ENCODE data around the gene SPEG.

The SPEG gene

DNA sequence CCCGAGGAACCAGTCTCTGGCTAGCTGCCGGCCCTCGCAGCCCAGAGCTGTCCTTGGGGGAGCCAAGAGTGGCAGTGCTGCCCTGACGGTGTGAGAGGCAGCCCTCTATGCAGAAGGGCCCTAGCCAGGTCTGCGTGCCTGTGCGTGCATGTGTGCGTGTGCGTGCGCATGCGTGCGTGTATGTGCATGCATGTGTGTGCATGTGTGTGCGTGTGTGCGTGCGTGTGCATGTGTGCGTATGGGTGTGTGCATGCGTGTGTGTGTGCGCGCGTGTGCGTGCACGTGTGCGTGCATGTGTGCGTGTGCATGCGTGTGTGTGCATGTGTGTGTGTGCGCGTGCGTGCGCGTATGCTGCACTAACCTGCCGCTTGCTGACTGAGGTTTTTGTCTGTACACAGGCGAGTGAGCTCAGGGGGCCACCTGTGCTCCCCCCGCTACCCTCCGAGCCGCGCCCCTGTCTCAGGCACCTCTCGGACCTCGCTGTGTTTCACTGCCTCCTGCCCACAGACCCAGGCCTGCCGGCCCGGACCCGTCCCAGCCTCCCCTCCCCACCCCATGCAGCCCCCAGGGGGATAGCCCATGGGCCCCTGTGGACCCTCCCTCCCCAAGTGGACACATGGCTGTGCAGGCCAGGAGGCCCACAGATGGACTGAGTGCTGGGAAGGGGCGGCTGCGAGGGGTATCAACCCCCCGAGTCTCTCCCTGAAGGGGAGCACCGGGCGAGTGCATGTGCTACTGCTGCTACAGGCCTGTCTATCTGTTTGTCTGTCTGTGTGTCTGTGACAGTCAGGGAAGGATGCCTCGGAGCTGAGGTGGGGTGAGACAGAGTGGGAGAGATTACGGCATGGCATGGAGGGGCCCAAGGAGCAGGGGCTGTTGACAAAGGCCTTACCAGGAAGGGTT, 31.3 kb downstream of the SPEG start:
- no peak for DNase-seq

DNA sequence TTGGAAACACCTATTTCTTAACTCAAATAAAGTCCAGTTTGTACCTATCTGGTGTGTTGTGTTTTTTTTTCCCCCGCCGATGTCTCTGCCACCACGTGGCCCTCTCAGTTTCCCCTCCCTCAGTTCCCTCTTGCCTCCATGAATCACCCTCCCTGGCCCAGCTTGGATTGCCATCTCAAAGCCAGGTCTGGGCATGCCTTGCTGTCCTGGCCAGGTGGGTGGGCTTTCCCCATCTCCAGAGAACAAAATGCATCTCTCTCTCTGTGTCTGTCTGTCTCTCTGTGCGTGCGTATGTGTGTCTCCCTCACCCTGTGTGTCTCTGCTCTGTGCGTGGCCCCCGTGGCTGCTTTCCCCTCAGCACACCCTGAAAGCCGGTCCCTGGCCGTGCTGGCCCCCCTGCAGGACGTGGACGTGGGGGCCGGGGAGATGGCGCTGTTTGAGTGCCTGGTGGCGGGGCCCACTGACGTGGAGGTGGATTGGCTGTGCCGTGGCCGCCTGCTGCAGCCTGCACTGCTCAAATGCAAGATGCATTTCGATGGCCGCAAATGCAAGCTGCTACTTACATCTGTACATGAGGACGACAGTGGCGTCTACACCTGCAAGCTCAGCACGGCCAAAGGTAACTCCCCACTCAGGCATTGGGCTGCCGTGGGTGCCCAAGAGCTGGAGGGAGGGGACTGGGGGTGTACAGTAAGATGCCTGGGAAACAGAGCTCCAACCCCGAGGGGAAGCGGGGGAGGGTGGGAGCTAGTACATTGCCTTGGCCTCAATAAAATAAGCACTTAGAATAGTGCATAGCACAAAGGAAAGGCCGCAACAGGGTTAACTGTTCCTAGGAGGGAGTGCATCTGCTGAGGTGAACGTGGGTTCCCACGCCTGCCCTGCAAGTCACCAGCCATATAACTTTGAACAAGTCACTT, 32.4 kb downstream of the SPEG start:
- no peak for DNase-seq

DNA sequence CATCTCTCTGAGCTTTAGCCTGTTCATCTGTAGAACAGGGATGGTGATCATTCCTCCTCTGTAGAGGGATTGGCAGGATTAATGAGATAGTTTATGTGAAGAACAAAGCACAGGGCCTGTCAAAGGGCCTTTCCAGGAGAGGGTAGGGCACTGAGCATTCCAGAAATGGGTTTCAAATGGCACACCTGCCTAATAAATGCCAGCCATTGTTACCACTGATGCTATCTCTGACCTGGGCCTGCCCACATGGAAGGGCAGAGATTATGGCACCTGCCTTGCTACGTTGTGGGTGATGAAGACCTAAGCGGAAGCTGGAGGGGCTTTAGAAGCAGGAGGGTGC, 33.1 kb downstream of the SPEG start:
- no peak for DNase-seq

DNA sequence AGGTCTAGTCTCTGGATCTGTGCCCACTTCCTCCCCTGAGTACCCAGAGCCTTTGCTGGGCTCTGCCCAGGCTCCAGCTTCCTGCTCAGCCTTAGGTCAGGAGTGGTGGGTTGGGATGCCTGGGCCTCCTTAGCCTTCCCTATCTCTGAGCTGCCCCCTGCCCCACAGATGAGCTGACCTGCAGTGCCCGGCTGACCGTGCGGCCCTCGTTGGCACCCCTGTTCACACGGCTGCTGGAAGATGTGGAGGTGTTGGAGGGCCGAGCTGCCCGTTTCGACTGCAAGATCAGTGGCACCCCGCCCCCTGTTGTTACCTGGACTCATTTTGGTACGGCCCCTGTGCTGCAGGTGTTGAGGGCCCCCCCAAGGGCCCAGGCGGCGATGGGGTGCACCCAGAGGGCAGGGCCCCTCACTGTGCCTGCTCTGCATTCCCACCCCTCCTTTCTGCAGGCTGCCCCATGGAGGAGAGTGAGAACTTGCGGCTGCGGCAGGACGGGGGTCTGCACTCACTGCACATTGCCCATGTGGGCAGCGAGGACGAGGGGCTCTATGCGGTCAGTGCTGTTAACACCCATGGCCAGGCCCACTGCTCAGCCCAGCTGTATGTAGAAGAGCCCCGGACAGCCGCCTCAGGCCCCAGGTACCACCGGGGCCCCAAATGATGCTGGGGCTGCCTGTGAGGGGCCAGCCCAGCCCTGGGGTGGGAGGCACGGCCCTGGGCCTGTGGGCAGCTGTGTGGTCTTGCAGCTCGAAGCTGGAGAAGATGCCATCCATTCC, 34.0 kb downstream of the SPEG start:
- no peak for DNase-seq

DNA sequence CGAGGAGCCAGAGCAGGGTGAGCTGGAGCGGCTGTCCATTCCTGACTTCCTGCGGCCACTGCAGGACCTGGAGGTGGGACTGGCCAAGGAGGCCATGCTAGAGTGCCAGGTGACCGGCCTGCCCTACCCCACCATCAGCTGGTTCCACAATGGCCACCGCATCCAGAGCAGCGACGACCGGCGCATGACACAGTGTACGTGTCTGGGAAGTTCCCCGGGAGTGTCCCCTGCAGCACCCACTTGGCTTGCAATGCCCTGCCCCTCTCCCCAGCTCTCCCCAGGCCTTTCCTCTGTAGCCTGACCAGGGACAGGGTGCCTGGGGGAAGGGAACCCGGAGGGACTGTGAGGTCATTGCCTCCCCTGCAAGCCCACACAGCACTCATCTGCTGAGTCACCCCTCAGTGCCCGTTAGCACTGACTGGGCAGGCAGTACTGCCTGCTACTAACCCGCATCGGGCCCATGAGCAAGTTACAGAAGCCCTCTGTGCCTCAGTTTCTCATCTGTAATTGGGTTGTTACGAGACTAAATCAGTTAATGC, 34.6 kb downstream of the SPEG start:
- DNase-seq: peak; percentile 87

DNA sequence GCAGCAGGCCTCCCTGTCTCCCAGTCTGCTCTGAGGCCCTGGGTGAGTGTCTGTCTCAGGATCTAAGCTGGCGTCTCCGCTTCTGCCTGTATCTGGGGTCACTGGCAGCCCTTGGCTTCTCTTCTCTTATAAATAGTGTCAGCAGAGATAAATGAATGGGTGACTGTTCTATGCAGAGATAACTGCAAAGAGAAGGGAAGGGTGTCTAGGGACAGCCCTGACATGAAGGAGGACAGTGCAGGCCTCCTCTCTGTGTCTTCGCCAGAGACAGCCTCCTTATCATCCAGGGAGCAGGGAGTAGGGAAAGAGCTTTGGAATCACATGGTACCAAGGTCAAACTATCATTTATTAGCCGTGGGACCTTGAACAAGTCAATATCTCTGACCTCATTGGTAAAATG, 35.8 kb downstream of the SPEG start:
- DNase-seq: no peak

DNA sequence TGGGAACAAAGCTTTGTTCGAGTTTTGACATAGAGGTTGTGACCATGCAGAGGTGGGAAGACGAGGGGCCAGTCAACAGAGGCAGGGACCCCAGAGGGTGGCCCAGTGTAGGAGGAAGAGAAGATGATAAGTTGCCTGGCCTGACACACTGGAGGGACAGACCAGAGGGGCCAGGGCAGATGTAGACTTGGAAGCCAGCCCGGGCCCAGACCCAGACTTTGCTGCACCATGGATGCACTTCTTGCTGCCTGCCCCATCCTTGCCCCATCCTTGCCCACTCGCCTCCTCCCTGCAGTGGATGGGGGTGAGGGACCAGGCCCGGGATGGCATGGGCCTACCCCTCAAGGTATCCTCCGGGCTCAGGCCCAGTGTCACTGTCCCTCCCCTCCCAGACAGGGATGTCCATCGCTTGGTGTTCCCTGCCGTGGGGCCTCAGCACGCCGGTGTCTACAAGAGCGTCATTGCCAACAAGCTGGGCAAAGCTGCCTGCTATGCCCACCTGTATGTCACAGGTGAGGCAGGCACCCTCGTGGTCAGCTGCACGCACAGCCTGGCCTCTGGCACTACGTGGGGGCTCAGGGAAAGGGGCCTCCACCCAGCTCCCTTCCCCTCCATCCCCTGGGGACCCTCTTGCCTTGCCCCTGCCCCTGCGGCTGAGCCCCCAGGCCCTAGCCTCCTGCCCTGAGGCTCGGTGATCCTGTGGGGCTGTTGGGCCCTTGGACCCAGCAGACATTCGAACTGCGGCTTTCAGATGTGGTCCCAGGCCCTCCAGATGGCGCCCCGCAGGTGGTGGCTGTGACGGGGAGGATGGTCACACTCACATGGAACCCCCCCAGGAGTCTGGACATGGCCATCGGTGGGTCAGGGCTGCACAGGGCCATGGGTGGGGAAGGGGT, 37.1 kb downstream of the SPEG start:
- DNase-seq: no peak

DNA sequence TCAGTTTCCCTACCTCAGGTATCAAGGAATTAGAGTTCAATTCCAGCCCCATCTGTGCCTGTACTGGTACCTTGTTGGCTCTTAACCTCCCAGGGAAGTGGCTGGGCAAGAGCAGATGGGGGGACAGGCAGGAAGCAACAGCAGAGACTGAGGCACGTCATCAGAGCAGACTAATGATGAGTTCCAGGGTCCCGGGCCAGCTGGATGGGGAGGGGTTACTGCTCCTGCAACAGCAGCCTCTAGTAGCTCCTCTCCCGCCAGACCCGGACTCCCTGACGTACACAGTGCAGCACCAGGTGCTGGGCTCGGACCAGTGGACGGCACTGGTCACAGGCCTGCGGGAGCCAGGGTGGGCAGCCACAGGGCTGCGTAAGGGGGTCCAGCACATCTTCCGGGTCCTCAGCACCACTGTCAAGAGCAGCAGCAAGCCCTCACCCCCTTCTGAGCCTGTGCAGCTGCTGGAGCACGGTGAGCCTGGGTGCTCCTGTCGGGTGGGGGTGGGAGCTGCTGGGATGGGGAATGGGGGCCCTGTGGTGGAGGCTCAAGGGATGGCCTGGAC, 38.1 kb downstream of the SPEG start:
- no peak for DNase-seq

DNA sequence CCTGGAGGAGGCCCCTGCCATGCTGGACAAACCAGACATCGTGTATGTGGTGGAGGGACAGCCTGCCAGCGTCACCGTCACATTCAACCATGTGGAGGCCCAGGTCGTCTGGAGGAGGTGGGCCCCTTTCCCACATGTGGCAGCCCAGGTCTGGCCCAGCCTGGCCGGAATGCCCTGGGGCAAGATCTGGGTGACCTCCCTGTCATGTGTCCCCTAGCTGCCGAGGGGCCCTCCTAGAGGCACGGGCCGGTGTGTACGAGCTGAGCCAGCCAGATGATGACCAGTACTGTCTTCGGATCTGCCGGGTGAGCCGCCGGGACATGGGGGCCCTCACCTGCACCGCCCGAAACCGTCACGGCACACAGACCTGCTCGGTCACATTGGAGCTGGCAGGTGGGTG, 38.9 kb downstream of the SPEG start:
- no peak for DNase-seq

DNA sequence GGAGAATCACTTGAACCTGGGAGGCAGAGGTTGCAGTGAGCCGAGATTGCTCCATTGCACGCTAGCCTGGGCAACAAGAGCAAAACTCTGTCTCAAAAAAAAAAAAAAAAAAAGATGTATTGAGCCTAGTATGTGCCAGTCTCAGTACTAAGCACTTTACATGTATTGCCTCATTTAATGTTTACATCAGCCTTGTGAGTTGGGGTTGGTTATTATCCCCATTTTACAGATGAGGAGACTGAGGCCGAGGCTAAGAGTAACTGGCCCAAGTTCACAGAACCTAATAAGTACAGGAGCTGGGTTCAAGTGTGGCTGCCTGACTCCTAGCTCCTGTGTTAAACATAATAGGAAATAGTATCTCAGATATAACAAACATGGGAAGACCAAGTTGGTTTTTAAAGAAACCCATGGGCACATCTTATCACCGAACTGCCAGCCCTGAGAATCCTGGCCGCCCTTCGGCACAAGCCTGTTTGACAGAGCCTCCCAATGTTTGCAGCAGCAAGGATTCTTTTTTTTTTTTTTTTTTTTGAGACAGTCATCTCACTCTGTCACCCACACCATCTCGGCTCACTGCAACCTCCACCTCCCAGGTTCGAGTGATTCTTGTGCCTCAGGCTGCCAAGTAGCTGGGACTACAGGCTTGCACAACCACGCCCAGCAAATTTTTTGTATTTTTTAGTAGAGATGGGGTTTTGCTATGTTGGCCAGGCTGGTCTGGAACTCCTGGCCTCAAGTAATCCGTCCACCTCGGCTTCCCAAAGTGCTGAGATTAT, 39.8 kb downstream of the SPEG start:
- DNase-seq: no peak

DNA sequence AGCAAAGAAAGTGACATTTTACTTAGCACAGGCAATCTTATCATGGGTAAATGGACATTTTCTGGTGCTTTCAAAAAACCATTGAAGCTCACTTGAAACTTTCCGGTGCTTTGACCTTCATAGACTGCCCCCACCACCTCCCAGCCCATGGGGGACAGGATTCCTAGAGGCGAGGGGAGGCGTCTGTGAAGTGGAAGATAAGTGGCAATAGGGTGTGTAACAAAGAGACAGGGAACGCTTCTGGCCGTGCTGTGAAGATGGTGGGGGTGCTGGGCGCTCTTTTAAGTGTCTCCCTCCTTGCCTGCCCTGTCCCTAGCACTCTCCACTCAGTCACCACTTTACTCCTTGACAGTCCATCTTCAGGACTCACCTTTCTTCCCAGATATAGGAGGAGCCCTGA, 40.6 kb downstream of the SPEG start:
- DNase-seq: no peak

DNA sequence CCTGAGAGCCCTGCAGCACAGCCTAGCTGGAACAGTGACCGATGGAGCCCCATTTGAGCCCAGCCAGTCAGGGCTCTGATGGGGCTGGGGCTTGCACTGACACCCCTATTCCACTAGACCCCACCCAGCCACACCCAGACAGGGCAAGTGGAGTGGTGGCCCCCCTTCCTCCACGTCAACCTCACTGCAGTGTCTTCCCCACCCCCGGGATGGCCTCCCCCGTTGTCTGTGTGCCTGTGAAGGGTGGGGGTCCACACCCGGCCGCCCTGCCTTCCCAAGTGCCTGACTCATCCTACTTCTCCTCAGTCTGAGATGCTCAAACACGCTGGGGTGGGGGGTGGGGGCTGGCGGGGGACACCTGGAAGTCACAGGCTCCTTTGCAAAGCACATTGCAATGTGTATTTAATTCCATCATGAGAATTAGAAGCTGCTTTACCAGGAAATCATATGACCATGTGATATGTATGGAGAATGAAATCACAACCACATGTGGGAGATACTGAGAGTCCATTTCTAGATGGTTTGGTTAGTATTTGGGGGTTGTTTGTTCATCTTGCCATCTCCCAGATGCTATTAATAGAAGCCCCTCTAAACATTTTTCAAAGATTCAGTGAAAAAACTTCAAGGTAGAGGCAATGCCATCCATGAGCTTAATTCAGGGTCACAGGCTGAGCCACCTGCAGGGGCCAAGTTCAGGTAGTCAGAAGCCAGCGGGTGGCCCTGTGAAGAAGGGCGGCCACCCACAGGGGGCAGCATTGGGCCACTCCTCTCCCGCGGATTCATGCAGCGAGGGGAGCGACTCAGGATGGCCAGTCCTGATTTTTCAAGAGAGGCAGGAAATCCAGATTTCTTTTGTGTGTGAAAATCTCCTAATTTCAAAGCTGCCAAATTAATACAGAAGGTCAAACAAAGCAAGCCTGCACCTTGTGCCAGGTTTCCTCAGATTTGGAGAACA, 41.3 kb downstream of the SPEG start:
- peak; percentile 88 for DNase-seq

DNA sequence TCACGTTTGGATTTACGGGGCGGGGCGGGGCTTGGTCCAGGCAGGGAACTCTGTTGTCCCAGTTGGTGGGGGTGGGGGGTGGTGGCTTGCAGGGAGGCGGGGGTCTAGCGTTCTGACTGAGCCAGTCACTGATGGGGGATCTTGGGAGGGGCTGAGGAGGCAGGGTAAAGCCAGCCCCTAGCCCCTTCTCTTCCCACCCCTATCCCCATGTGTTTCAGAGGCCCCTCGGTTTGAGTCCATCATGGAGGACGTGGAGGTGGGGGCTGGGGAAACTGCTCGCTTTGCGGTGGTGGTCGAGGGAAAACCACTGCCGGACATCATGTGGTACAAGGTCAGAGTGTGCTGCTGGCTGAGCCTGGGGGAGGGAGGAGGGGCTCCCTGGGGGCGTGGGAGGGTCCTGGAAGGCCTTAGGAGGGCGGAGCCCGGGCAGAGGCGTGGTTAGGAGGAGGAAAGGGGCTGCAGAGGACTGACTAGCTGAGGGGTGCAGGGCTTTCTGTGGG, 42.1 kb downstream of the SPEG start:
- DNase-seq: peak; percentile 83

DNA sequence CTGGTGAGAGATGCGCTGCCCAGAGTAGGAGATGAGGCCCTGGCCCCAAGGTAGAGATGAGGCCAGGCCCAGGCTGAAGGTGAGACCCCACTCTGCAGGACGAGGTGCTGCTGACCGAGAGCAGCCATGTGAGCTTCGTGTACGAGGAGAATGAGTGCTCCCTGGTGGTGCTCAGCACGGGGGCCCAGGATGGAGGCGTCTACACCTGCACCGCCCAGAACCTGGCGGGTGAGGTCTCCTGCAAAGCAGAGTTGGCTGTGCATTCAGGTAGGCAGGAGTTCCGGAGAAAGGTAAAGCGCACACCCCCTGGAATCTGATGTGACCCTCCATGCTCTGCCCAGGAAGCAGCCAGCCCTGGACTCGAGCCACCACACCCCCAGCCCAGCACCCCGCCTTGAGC, 42.5 kb downstream of the SPEG start:
- DNase-seq: no peak

DNA sequence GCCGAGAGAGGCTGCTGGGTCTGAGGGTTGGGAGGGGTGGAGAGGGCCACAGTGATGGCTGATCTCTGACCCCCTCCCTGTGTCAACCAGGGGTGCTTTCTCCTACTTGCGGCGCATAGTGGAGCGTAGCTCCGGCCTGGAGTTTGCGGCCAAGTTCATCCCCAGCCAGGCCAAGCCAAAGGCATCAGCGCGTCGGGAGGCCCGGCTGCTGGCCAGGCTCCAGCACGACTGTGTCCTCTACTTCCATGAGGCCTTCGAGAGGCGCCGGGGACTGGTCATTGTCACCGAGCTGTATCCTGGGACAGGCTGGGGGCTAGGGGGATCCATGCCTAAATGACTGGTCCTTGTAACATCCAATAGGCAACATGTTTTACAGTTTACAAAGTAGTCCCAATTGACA, 43.2 kb downstream of the SPEG start:
- no peak for DNase-seq

DNA sequence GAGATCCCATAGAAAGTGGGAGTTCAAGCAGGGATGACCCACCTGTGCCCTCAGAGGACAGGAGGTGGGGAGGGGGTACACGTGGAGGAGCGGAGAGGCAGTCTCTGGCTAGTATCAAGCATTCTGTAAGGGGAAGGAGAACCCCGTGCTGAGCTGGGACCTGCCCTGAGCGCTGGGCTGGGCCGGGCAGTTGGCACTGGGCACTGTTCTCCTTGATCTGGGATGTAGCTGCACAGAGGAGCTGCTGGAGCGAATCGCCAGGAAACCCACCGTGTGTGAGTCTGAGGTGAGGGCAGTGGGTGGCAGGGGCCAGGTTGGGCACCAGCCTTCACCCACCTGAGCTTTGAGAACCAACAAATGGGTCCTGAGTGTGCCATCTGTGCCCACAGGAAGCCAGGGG, 44.3 kb downstream of the SPEG start:
- DNase-seq: no peak

DNA sequence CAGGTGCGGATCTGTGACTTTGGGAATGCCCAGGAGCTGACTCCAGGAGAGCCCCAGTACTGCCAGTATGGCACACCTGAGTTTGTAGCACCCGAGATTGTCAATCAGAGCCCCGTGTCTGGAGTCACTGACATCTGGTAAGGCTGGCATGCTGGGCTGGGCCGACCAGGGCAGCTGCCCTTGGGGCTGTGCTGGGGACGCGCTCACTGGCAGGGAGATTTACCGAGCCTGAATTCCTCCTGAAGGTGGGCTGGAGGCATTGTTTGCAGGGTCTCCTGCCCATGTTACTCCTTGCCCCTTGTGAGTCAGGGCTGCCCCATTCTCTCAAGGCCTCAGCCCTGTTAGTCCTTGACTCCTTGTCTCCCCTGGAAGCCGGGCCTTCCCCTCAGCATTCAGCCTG, 45.4 kb downstream of the SPEG start:
- no peak for DNase-seq

DNA sequence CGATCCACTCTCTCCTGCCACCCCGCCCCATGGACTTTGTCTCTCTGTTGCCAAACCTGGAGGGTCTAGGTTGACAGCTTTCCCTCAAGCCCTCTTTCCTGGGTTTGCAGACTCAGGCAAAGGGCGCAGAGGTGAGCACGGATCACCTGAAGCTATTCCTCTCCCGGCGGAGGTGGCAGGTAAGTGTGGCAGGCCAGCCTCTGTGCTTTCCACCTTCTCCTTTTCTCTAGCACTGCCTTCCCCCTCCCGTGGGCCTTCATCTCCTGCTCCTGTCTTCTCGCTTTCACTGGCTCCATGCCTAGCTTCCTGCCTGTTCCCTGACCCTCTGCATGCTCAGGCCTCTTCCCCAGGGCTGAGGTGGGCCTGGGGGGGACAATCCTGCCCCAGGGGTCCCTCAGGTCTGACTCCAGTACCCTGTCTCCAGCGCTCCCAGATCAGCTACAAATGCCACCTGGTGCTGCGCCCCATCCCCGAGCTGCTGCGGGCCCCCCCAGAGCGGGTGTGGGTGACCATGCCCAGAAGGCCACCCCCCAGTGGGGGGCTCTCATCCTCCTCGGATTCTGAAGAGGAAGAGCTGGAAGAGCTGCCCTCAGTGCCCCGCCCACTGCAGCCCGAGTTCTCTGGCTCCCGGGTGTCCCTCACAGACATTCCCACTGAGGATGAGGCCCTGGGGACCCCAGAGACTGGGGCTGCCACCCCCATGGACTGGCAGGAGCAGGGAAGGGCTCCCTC, 48.2 kb downstream of the SPEG start:
- DNase-seq: no peak
